Breast epithelium (tissue), 4 donors: Measurements from ENCODE around the gene DDX25. TPM values are rescaled to one million over a fixed set of nuclear protein-coding genes. Genes with fewer than 3 reads are reported as not detected.

Experiments used
- DNase-seq, 2 donors: peaks; one replicate each; pipeline ENCODE4 v3.0.0-alpha.2; 2019; ENCODE audit warnings: low spot score in 2 of 2
- H3K27ac ChIP-seq, 2 donors: fragments of 200-600 bp; sonication (generic) in 1 of 2; one replicate each; pipeline ENCODE4 v1.5.1; 2016 to 2019; ENCODE audit warnings: mild to moderate bottlenecking in 1 of 2
- H3K27me3 ChIP-seq, 2 donors: fragments of 200-600 bp; sonication (generic) in 1 of 2; one replicate each; pipeline versions ENCODE4 v1.5.1 to v1.6.0; 2017 to 2019; ENCODE audit warnings: control low read depth in 1 of 2, mild to moderate bottlenecking in 1 of 2
- H3K36me3 ChIP-seq: fragments of 200-600 bp; one replicate; pipeline ENCODE4 v1.5.1; 2019
- H3K4me1 ChIP-seq, 2 donors: fragments of 200-600 bp; sonication (generic); one replicate each; pipeline ENCODE4 v1.5.1; 2016 to 2019; ENCODE audit warnings: control low read depth in 1 of 2
- H3K4me3 ChIP-seq, 3 donors: fragments of 200-600 bp; sonication (generic); 1 replicate in 2 of 3; 2 replicates in 1 of 3; pipeline ENCODE4 v1.5.1; 2016 to 2019; ENCODE audit warnings: mild to moderate bottlenecking in 3 of 3, moderate library complexity in 2 of 3
- H3K9me3 ChIP-seq, 2 donors: fragments of 200-600 bp; sonication (generic) in 1 of 2; one replicate each; pipeline ENCODE4 v1.5.1; 2016 to 2019; ENCODE audit warnings: control low read depth in 1 of 2
- POLR2A ChIP-seq: fragments of 450-650 bp; IDR thresholded peaks from one replicate; pipeline ENCODE4 v1.6.1; 2016; ENCODE audit warnings: antibody characterized with exemption, mild to moderate bottlenecking, moderate library complexity
- POLR2AphosphoS5 ChIP-seq, 3 donors: sonication (generic); formaldehyde crosslinking; IDR thresholded peaks; one replicate each; pipeline ENCODE4 v1.6.1; 2017; ENCODE audit warnings: antibody characterized with exemption in 3 of 3
- intact Hi-C: fragments of 100-400 bp; cut with DNase I; formaldehyde crosslinking; loops from one replicate; pipeline ENCODE4 v1.15.1; 2023; ENCODE audit warnings: low total_unique reads
- total RNA-seq, 3 donors: library from RNA; depleted of rRNA; stranded (reverse); fragments of >200 nt; gene quantifications; one replicate each; pipeline ENCODE4 v1.1.0, GENCODE V29; 2016
- TF ChIP-seq, protein P1 (sequence below), 3 donors: fragments of 450-650 bp; IDR thresholded peaks; one replicate each; pipeline ENCODE4 v1.5.1; 2016 to 2017; ENCODE audit warnings: antibody characterized with exemption in 3 of 3, mild to moderate bottlenecking in 3 of 3, moderate library complexity in 3 of 3

DDX25 gene
- total RNA-seq, 3 donors from 2014 or later = 0.29 TPM; not detected in 2

DNA sequence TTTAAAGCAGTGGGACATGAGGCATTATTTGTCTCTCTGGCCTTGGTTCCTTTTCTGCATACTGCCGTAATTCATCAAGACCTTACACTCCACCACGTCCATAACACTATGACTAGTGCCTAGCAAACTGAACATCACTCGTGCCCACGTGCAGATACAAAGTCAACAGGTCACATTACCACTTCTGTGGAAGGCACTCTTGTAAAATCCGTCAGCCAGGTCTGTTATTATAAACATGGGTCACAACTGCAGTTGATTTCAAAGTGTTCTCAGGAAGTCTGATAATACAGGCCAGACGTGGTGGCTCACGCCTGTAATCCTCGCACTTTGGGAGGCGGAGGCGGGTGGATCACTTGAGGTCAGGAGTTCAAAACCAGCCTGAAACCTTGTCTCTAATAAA is 55.6 kb downstream of the DDX25 start:
- TF ChIP-seq, protein P1, sequence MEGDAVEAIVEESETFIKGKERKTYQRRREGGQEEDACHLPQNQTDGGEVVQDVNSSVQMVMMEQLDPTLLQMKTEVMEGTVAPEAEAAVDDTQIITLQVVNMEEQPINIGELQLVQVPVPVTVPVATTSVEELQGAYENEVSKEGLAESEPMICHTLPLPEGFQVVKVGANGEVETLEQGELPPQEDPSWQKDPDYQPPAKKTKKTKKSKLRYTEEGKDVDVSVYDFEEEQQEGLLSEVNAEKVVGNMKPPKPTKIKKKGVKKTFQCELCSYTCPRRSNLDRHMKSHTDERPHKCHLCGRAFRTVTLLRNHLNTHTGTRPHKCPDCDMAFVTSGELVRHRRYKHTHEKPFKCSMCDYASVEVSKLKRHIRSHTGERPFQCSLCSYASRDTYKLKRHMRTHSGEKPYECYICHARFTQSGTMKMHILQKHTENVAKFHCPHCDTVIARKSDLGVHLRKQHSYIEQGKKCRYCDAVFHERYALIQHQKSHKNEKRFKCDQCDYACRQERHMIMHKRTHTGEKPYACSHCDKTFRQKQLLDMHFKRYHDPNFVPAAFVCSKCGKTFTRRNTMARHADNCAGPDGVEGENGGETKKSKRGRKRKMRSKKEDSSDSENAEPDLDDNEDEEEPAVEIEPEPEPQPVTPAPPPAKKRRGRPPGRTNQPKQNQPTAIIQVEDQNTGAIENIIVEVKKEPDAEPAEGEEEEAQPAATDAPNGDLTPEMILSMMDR (IDR thresholded peaks at IDR 0.05) = no peak
- TF ChIP-seq POLR2AphosphoS5 (IDR thresholded peaks at IDR 0.05) = no peak
- no peak for TF ChIP-seq POLR2A
- no peak for DNase-seq
- intact Hi-C loops = no loop called here
- Histone ChIP-seq H3K36me3 (no peaks in the 10 kb centered on the region), H3K27me3 (no peaks in the 10 kb centered on the region), H3K4me3 (no peak overlapping the region), H3K9me3 (peaks cover 0 to 10% of the 10 kb centered on the region in 2 donors), H3K4me1 (no peaks in the 10 kb centered on the region), H3K27ac (no peak overlapping the region)

DNA sequence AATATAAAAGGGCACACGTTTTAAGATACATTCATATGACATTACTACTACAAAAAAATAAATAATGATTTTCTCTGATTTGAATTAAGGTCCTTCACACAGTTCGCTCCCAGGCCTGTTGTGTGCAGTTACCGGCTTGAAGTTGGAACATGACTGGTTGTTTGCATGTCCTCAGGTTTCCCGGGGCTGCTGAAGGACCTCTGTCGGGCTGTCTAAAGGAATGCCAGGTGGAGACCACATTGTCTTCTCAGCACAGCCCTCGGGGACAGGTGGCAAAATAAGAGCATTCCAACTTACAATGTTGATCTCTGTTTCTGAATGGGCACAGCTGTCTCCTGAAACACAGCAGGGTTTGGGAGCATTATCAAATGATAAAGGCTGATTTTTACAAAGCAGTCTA is 56.5 kb downstream of the DDX25 start:
- H3K27me3 ChIP-seq = no peaks in the 10 kb centered on the region
- TF ChIP-seq, protein P1 (IDR thresholded peaks at IDR 0.05) = no peak
- TF ChIP-seq POLR2A = no peak
- TF ChIP-seq POLR2AphosphoS5 (IDR thresholded peaks at IDR 0.05) = no peak
- H3K4me1 ChIP-seq = no peaks in the 10 kb centered on the region
- peaks cover 0 to 10% of the 10 kb centered on the region in 2 donors for H3K9me3 ChIP-seq
- H3K36me3 ChIP-seq = no peaks in the 10 kb centered on the region
- no peak for DNase-seq
- no peak overlapping the region for H3K4me3 ChIP-seq
- no peak overlapping the region for H3K27ac ChIP-seq
- intact Hi-C loops = no loop called here

DNA sequence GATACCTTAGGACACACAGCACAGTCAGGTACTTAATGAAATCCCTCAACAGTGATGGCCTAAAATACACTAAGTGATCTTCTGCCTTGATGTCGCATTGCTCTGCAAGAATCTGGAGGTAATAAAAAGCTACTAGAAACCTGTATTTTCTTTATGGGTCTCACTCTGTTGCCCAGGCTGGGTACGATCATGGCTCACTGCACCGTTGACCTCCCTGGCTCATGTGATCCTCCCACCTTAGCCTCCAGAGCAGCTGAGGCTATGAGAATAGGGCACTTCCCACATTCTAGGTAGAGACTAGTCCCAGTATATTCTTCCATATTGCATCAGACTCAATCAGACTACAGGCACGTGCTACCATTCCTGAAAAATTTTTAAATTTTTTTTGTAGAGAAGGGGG is 63.2 kb downstream of the DDX25 start:
- Histone ChIP-seq H3K36me3 (no peaks in the 10 kb centered on the region), H3K4me1 (no peaks in the 10 kb centered on the region), H3K27me3 (no peaks in the 10 kb centered on the region), H3K27ac (no peak overlapping the region), H3K4me3 (no peak overlapping the region), H3K9me3 (peaks cover 0 to 5% of the 10 kb centered on the region in 2 donors)
- intact Hi-C loops = no loop called here
- DNase-seq = no peak
- TF ChIP-seq, protein P1 (IDR thresholded peaks at IDR 0.05) = no peak
- TF ChIP-seq POLR2AphosphoS5 (IDR thresholded peaks at IDR 0.05) (no peak), POLR2A (no peak)

DNA sequence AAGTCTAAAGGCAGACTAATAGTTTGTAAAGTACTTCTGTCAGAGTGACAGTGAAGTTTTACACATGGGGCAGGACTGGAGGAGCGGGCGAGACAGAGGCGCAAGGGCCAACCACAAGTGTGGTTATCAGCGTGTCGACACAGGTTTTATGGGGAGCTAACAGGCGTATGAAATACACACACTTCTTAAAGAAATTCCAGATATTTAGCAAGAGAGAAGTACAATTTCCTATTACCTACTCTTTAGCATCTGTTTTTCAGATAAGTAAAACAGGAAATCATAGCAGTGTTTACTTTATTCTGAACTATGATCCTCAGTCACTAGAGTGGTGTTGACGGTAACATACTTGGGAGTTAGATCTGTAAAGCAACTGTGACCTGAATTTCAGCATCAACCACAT is 64.0 kb downstream of the DDX25 start:
- Histone ChIP-seq H3K27me3 (no peaks in the 10 kb centered on the region), H3K4me1 (no peaks in the 10 kb centered on the region), H3K4me3 (no peak overlapping the region), H3K36me3 (no peaks in the 10 kb centered on the region), H3K27ac (no peak overlapping the region), H3K9me3 (no peaks in the 10 kb centered on the region)
- no peak for TF ChIP-seq POLR2AphosphoS5 (IDR thresholded peaks at IDR 0.05)
- no peak for TF ChIP-seq POLR2A
- TF ChIP-seq, protein P1 (IDR thresholded peaks at IDR 0.05) = no peak
- no peak for DNase-seq
- intact Hi-C loops = no loop called here

DNA sequence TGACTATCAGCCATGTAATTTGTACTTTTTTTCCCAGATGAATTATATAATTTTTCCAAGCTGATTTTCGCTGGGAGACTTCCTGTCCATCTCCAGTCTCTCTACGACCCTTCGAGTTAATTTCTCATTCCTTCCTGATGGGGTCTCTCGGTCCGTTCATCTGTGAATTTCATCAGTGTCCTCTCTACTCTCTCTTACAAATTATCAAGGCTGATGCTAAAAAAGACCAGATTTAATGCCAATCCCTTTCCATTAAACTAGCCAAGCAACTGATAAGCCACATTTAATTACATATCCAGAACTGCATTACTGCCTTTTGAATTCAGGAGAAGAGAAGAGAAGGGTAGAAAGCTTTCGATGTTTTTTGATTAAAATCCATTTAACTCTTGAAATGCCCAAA is 67.3 kb downstream of the DDX25 start:
- no peak for DNase-seq
- H3K27me3 ChIP-seq = no peaks in the 10 kb centered on the region
- TF ChIP-seq, protein P1 (IDR thresholded peaks at IDR 0.05) = no peak
- TF ChIP-seq POLR2AphosphoS5 (IDR thresholded peaks at IDR 0.05) (no peak), POLR2A (no peak)
- H3K27ac ChIP-seq = no peak overlapping the region
- H3K36me3 ChIP-seq = no peaks in the 10 kb centered on the region
- no peaks in the 10 kb centered on the region for H3K4me1 ChIP-seq
- intact Hi-C loops = no loop called here
- no peaks in the 10 kb centered on the region for H3K9me3 ChIP-seq
- no peak overlapping the region for H3K4me3 ChIP-seq
